Measurements from ENCODE around the gene PC.

Gene PC

GRCh38 chr11:66987924-66988637 is 29.9 kb upstream of the PC start:
- DNase-seq (ENCODE audit: low read depth, low spot score) = no peak
- POLR2A ChIA-PET = no interaction called here
- CTCF ChIA-PET = interaction anchor here (0.9 to 2.5 kb wide), 2 partner anchors 10 to 16 kb away, joined by 3 to 7 read pairs; no protein-coding TSS in a partner anchor
- TF ChIP-seq CTCF (IDR thresholded peaks at IDR 0.05; ENCODE audit: insufficient read depth, low read length, missing control alignments) = no peak
- H3K4me3 ChIP-seq (ENCODE audit: low read depth, low read length) = no peak overlapping the region

- TF ChIP-seq CTCF (IDR thresholded peaks at IDR 0.05; ENCODE audit: insufficient read depth, low read length, missing control alignments) = no peak
- CTCF ChIA-PET = interaction anchor here (1.6 to 2.5 kb wide), 2 partner anchors 11 to 34 kb away, joined by 4 to 7 read pairs; no protein-coding TSS in a partner anchor
- POLR2A ChIA-PET = no interaction called here
- DNase-seq (ENCODE audit: low read depth, low spot score) = no peak
- H3K4me3 ChIP-seq (ENCODE audit: low read depth, low read length) = no peak overlapping the region
These were observed 29.0 kb upstream of the PC start for GRCh38 chr11:66987158-66987620.

GRCh38 chr11:66986178-66986545 is 28.0 kb upstream of the PC start:
- CTCF ChIA-PET = interaction anchor here (0.9 to 2.5 kb wide), 4 partner anchors 10 to 38 kb away, joined by 3 to 7 read pairs (median 4); no protein-coding TSS in a partner anchor
- TF ChIP-seq CTCF (IDR thresholded peaks at IDR 0.05; ENCODE audit: insufficient read depth, low read length, missing control alignments) = no peak
- POLR2A ChIA-PET = no interaction called here

GRCh38 chr11:66985508-66986177 is 27.5 kb upstream of the PC start:
- CTCF ChIA-PET = interaction anchor here (0.9 to 2.5 kb wide), 4 partner anchors 10 to 38 kb away, joined by 3 to 7 read pairs (median 4); no protein-coding TSS in a partner anchor
- POLR2A ChIA-PET = no interaction called here
- DNase-seq (ENCODE audit: low read depth, low spot score) = no peak
- no peak for TF ChIP-seq CTCF (IDR thresholded peaks at IDR 0.05; ENCODE audit: insufficient read depth, low read length, missing control alignments)
- H3K4me3 ChIP-seq (ENCODE audit: low read depth, low read length) = no peak overlapping the region

More at GRCh38 chr11:66986178-66986545, 28.0 kb upstream of the PC start:
- H3K4me3 ChIP-seq (ENCODE audit: low read depth, low read length) = no peak overlapping the region
- no peak for DNase-seq (ENCODE audit: low read depth, low spot score)

- no peak for TF ChIP-seq CTCF (IDR thresholded peaks at IDR 0.05; ENCODE audit: insufficient read depth, low read length, missing control alignments)
- POLR2A ChIA-PET = no interaction called here
- CTCF ChIA-PET = no interaction called here
- DNase-seq (ENCODE audit: low read depth, low spot score) = no peak
- H3K4me3 ChIP-seq (ENCODE audit: low read depth, low read length) = no peak overlapping the region
These were observed 25.2 kb upstream of the PC start for GRCh38 chr11:66983275-66983924.
